Measurements from ENCODE around the gene ARL5C. TPM values are rescaled to one million over a fixed set of nuclear protein-coding genes. Genes with fewer than 3 reads are reported as not detected.

The ARL5C gene
- total RNA-seq, 1 donor = not detected

- TF ChIP-seq CTCF (IDR thresholded peaks at IDR 0.05; ENCODE audit: insufficient read depth, low read depth, low read length) = no peak
These were observed 4.0 kb downstream of the ARL5C start for GRCh38 chr17:39161962-39162361.

GRCh38 chr17:39158623-39159022 lies 7.3 kb downstream of the ARL5C start:
- TF ChIP-seq CTCF (IDR thresholded peaks at IDR 0.05; ENCODE audit: insufficient read depth, low read depth, low read length) = no peak
- no peak for DNase-seq (ENCODE audit: low read depth)
- no peak overlapping the region for H3K4me3 ChIP-seq (ENCODE audit: low read depth, low read length)

More at GRCh38 chr17:39161962-39162361, 4.0 kb downstream of the ARL5C start:
- no peak for DNase-seq (ENCODE audit: low read depth)
- H3K4me3 ChIP-seq (ENCODE audit: low read depth, low read length) = no peak overlapping the region

- no peak overlapping the region for H3K4me3 ChIP-seq (ENCODE audit: low read depth, low read length)
- no peak for DNase-seq (ENCODE audit: low read depth)
- TF ChIP-seq CTCF (IDR thresholded peaks at IDR 0.05; ENCODE audit: insufficient read depth, low read depth, low read length) = no peak
These were observed 9.5 kb downstream of the ARL5C start for GRCh38 chr17:39156491-39156890.

GRCh38 chr17:39155654-39156053 lies 10.3 kb downstream of the ARL5C start:
- no peak for TF ChIP-seq CTCF (IDR thresholded peaks at IDR 0.05; ENCODE audit: insufficient read depth, low read depth, low read length)
- peak overlapping the region; percentile 12 for H3K4me3 ChIP-seq (ENCODE audit: low read depth, low read length)
- no peak for DNase-seq (ENCODE audit: low read depth)

- H3K4me3 ChIP-seq (ENCODE audit: low read depth, low read length) = peak overlapping the region; percentile 98
- DNase-seq (ENCODE audit: low read depth) = peak; percentile 91
- no peak for TF ChIP-seq CTCF (IDR thresholded peaks at IDR 0.05; ENCODE audit: insufficient read depth, low read depth, low read length)
These were observed 12.3 kb downstream of the ARL5C start for GRCh38 chr17:39153599-39154051.

GRCh38 chr17:39151943-39152818 lies 13.8 kb downstream of the ARL5C start:
- no peak for TF ChIP-seq CTCF (IDR thresholded peaks at IDR 0.05; ENCODE audit: insufficient read depth, low read depth, low read length)
- H3K4me3 ChIP-seq (ENCODE audit: low read depth, low read length) = peak overlapping the region; percentile 98
- DNase-seq (ENCODE audit: low read depth) = no peak
